Measurements from ENCODE around the gene ACTN4. TPM values are rescaled to one million over a fixed set of nuclear protein-coding genes. Genes with fewer than 3 reads are reported as not detected.

The ACTN4 gene
- total RNA-seq, 2 experiments from 2014 or later, result 86.8 to 178 TPM

DNA sequence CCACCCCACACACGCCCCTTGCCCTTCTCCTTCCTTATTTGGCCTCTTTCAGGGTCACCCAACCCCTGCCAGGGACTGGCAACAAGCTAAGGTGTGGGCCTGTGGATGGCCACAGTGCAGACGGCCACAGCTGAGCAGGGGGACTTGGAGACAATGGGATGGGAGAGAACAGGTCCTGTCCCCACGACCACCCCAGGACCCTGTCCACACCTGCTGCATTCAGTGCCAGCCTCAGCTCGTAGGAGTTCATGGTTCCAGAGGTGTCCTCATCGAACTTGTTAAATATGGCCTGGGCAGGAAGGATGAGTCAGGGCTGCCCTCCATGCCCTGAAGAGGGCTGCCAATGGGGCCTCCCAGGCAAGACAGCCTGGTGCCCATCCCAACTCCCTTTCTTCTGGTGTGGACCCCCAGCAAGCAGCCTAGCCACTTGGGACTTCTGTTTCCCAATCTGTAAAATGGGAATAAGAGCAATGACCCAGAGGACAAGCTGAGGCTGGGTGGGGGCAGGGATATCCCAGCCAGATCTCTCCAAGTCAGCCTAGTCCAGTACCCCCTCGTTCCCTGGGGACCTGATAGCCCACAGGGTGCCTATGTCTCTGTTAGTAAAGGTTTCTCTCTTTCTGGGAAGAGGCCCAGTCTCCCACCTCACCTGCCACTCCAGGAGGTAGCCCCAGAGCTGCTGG is 86.2 kb downstream of the ACTN4 start:
- no TSS peak for BruUV-seq (replicated peaks)
- H4K20me1 ChIP-seq (ENCODE audit: insufficient read depth, low read length), result no peaks in the 10 kb centered on the region
- CTCF ChIA-PET (ENCODE audit: unreplicated experiment), result no interaction called here
- H2AFZ ChIP-seq (ENCODE audit: low read length), result peak overlapping the region; percentile 16; the same call in 1 of the 2 replicates
- no peaks in the 10 kb centered on the region for H3K79me2 ChIP-seq (ENCODE audit: insufficient read depth, low read depth, low read length)
- peak; percentile 10 for DNase-seq (ENCODE audit: low spot score)
- intact Hi-C loops (cut with micrococcal nuclease; ENCODE audit: unreplicated experiment), result loop anchor here (1.0 kb wide), 1 partner anchor 197 kb away; the partner anchor contains the start of genes MRPS12 and SARS2
- no peak overlapping the region for H3K4me3 ChIP-seq (ENCODE audit: low read depth, low read length, poor library complexity, severe bottlenecking)
- POLR2A ChIA-PET, result interaction anchor here (0.6 kb wide), 1 partner anchor 167 kb away, joined by 3 read pairs; no protein-coding TSS in a partner anchor
- peaks cover 20% of the 10 kb centered on the region for H3K4me1 ChIP-seq (ENCODE audit: insufficient read depth, low read length, poor library complexity, severe bottlenecking)
- no peaks in the 10 kb centered on the region for H3K9me2 ChIP-seq (ENCODE audit: insufficient read depth, low read length)
- peak overlapping the region; percentile 54 for H3K4me2 ChIP-seq (ENCODE audit: low read length)
- peaks cover 15% of the 10 kb centered on the region; the same call in 1 of the 2 replicates for H3K36me3 ChIP-seq (ENCODE audit: insufficient read depth, low read length)
- no peak for TF ChIP-seq CTCF (conservative IDR thresholded peaks at IDR 0.05; ENCODE audit: low read length)
- TF ChIP-seq EZH2phosphoT487 (IDR thresholded peaks at IDR 0.05; ENCODE audit: borderline replicate concordance, low read depth, low read length), result no peak
- no peaks in the 10 kb centered on the region for H3K9me3 ChIP-seq (ENCODE audit: low read length)
- peak overlapping the region; percentile 42 for H3K27ac ChIP-seq (ENCODE audit: low read depth, low read length, poor library complexity, severe bottlenecking)

DNA sequence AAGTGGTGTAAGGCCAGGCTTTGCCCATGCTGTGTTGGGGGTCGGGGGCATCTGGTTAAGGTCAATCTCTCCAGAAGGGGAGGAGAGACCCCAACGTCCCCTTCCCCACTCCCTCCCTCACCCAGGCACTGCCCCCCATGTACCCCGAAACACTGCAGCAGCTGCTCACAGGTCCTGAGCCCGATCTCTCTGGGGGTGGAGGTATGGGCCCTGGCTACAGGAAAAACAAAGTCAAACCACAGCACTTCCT is 86.7 kb downstream of the ACTN4 start:
- TF ChIP-seq EZH2phosphoT487 (IDR thresholded peaks at IDR 0.05; ENCODE audit: borderline replicate concordance, low read depth, low read length) (no peak), CTCF (conservative IDR thresholded peaks at IDR 0.05; ENCODE audit: low read length) (no peak)
- H3K4me2 ChIP-seq (ENCODE audit: low read length), result peak overlapping the region; percentile 54
- DNase-seq (ENCODE audit: low spot score), result no peak
- H2AFZ ChIP-seq (ENCODE audit: low read length), result peak overlapping the region; percentile 16; the same call in 1 of the 2 replicates
- CTCF ChIA-PET (ENCODE audit: unreplicated experiment), result no interaction called here
- H4K20me1 ChIP-seq (ENCODE audit: insufficient read depth, low read length), result no peaks in the 10 kb centered on the region
- H3K4me3 ChIP-seq (ENCODE audit: low read depth, low read length, poor library complexity, severe bottlenecking), result no peak overlapping the region
- H3K4me1 ChIP-seq (ENCODE audit: insufficient read depth, low read length, poor library complexity, severe bottlenecking), result peaks cover 20% of the 10 kb centered on the region
- peaks cover 12% of the 10 kb centered on the region; the same call in 1 of the 2 replicates for H3K36me3 ChIP-seq (ENCODE audit: insufficient read depth, low read length)
- H3K79me2 ChIP-seq (ENCODE audit: insufficient read depth, low read depth, low read length), result no peaks in the 10 kb centered on the region
- POLR2A ChIA-PET, result interaction anchor here (1.4 kb wide), 1 partner anchor 166 kb away, joined by 6 read pairs; the partner anchor contains the start of gene NFKBIB
- BruUV-seq (replicated peaks), result no TSS peak
- H3K9me2 ChIP-seq (ENCODE audit: insufficient read depth, low read length), result no peaks in the 10 kb centered on the region
- peak overlapping the region; percentile 42 for H3K27ac ChIP-seq (ENCODE audit: low read depth, low read length, poor library complexity, severe bottlenecking)
- no peaks in the 10 kb centered on the region for H3K9me3 ChIP-seq (ENCODE audit: low read length)
- intact Hi-C loops (cut with micrococcal nuclease; ENCODE audit: unreplicated experiment), result loop anchor here (1.0 kb wide), 1 partner anchor 196 kb away; the partner anchor contains the start of genes MRPS12 and SARS2
